ENCODE measurements around the gene EDC3.

The EDC3 gene

DNA sequence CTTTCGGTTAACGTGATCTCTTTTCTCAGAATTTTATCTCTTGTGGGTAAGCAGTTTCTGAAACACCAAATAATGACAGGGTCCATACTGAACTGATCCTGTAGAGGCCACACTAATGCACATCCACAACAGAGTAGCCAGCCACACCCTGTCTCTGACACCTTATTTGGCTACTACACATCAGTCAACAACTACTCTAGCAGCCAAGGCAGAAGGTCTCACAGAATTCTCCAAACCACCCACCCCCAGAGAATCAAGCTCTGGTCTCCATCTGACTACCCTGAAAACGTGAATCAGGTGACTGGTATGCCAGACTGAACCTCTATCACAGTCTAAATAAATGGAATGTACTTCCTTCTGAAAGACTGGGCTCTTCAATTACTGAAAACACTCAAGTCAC, 38.0 kb downstream of the EDC3 start:
- in situ Hi-C loops (cut with HindIII; ENCODE audit: low pct_ligation_motif_present, low pct_unique_long_range_greater_than_20kb, low sequenced_read_pairs), result no loop called here
- DNase-seq, result no peak

GRCh38 chr15:74656935-74657535, 38.8 kb downstream of the EDC3 start:
- no peak for DNase-seq
- in situ Hi-C loops (cut with HindIII; ENCODE audit: low pct_ligation_motif_present, low pct_unique_long_range_greater_than_20kb, low sequenced_read_pairs), result no loop called here

DNA sequence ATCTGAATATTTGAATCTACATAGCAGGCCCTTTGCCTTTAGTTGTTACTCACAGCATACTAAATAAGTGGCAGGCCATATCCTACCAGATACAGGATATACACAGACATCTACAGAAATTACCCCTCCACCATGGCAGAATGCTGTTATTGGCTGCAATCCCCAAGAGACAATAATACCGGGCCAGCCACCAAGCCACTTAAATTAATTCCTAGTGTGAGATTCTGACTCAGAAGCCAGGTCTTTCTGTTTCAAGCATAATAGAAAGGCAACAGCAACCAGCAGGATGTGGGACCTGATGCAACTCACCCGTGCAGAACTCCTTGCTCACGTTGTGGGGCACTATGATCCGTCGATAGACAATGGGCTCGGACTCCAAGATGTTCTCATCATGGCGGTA, 40.4 kb downstream of the EDC3 start:
- in situ Hi-C loops (cut with HindIII; ENCODE audit: low pct_ligation_motif_present, low pct_unique_long_range_greater_than_20kb, low sequenced_read_pairs), result no loop called here
- no peak for DNase-seq

GRCh38 chr15:74653426-74654102, 42.3 kb downstream of the EDC3 start:
- in situ Hi-C loops (cut with HindIII; ENCODE audit: low pct_ligation_motif_present, low pct_unique_long_range_greater_than_20kb, low sequenced_read_pairs), result no loop called here
- DNase-seq, result peak; percentile 26

DNA sequence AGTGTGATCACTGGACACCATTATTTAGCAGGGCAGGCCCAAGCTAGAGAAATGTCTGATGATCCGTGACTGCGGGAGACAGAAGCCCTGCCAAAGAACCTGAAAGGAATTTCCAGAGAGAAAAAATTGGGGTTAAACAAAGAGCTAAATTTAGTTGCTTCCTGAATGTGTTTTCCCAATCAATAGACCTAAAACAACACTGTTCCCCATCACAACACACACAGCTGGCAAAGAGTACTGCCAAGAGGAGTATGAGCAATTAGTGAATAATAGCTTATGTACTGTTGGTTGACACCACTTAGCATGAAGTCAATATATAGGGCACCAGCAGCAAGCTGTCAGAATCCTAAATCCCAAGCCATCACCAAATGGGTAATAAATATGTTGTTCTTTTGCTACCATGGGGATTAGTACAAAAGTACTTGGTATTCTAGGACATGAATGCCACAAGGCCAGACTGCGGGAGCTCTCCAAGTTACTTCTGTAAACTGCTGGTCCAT, 44.5 kb downstream of the EDC3 start:
- in situ Hi-C loops (cut with HindIII; ENCODE audit: low pct_ligation_motif_present, low pct_unique_long_range_greater_than_20kb, low sequenced_read_pairs), result no loop called here
- DNase-seq, result no peak

DNA sequence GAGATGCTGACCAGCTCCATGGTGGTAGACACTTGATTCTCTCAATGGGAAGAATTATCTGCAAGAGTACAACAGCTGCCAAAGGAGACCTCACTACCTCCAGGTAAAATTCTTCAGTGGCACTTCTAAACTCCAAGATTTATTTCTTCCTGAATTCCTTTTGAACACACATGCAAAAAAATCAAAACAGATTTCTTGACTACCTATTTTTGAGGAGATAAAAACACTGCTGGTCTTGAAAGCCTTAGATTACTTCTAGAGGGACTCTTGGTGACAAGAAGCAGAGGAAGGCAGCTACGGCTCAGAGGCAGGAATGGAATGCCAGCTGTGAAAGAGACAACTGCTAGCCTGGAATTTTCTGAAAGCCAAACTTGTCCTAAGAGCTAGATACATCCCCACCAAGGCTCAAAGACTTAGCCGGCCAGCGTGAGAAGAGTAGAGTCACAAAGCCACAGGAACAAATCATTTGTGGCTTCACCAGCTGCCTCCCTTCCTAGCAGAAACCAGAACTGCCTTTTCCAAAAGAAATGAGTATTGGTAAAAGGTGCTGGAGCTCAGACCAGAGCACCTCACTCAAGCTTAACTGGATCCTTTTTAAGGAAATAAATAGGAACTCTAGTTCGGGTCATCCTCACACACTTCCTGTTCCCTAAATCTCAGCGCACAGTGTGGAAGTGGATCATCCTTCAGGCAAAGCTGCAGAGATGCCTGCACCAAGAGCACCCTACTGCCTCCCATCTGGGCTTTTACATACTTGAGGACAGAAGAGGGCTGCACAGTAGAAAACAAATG, 47.6 kb downstream of the EDC3 start:
- in situ Hi-C loops (cut with HindIII; ENCODE audit: low pct_ligation_motif_present, low pct_unique_long_range_greater_than_20kb, low sequenced_read_pairs), result loop anchor here (25.0 kb wide), 1 partner anchor 114 kb away; no protein-coding TSS in a partner anchor

GRCh38 chr15:74646480-74646879, 49.3 kb downstream of the EDC3 start:
- in situ Hi-C loops (cut with HindIII; ENCODE audit: low pct_ligation_motif_present, low pct_unique_long_range_greater_than_20kb, low sequenced_read_pairs), result loop anchor here (25.0 kb wide), 1 partner anchor 116 kb away; no protein-coding TSS in a partner anchor
- no peak for DNase-seq

More for the DNA sequence above, 47.6 kb downstream of the EDC3 start:
- no peak for DNase-seq

DNA sequence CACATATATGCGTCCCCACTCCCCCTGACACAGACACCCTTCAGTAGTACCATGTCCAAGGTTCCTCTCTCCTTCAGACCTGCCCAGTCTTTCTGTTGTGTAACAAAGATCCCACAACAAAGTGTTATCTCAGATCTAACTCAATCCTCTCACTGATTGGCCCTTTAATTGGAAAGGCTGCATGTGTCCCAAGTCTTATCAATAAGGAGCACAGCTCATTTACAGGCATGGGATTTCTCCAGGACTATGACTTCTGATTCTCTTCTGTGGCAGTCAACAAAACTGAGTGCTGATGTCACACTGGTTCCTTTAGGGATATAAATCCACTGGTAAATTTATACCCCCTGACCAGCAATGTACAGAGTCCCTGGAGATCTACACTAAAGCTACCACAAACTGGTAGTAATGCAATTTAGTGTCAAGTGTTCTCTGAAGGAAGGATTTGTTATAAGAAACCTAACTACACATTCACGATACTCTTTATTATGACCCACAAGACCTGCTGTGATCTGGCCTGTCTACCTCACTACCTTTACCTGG, 52.1 kb downstream of the EDC3 start:
- in situ Hi-C loops (cut with HindIII; ENCODE audit: low pct_ligation_motif_present, low pct_unique_long_range_greater_than_20kb, low sequenced_read_pairs), result loop anchor here (25.0 kb wide), 1 partner anchor 119 kb away; no protein-coding TSS in a partner anchor

GRCh38 chr15:74642734-74643664, 52.8 kb downstream of the EDC3 start:
- DNase-seq, result no peak
- in situ Hi-C loops (cut with HindIII; ENCODE audit: low pct_ligation_motif_present, low pct_unique_long_range_greater_than_20kb, low sequenced_read_pairs), result loop anchor here (25.0 kb wide), 1 partner anchor 119 kb away; no protein-coding TSS in a partner anchor

More for the DNA sequence above, 52.1 kb downstream of the EDC3 start:
- no peak for DNase-seq

DNA sequence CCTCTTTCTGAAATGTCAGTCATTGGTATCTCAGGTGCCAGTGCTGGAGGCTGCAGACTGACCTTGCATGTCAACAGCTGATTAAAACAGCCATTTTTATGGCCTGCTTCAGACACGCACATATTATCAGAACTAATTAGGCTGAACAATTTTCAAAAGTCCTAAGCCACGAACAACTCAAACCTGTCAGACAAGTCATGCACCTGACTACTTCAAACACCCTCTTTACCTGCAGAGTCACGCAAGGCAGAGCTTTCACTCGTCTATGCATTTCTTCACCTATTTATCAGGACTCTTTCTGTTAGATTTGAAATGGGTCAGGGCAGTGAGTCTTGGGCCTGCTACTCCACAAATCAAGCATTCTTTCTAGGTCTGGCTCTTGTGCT, 53.5 kb downstream of the EDC3 start:
- in situ Hi-C loops (cut with HindIII; ENCODE audit: low pct_ligation_motif_present, low pct_unique_long_range_greater_than_20kb, low sequenced_read_pairs), result loop anchor here (25.0 kb wide), 1 partner anchor 120 kb away; no protein-coding TSS in a partner anchor
- DNase-seq, result no peak

GRCh38 chr15:74641151-74641550, 54.7 kb downstream of the EDC3 start:
- DNase-seq, result no peak
- in situ Hi-C loops (cut with HindIII; ENCODE audit: low pct_ligation_motif_present, low pct_unique_long_range_greater_than_20kb, low sequenced_read_pairs), result loop anchor here (25.0 kb wide), 1 partner anchor 121 kb away; no protein-coding TSS in a partner anchor

- in situ Hi-C loops (cut with HindIII; ENCODE audit: low pct_ligation_motif_present, low pct_unique_long_range_greater_than_20kb, low sequenced_read_pairs), result loop anchor here (25.0 kb wide), 1 partner anchor 125 kb away; no protein-coding TSS in a partner anchor
- DNase-seq, result no peak
Measured at GRCh38 chr15:74636984-74637383, 58.8 kb downstream of the EDC3 start.

GRCh38 chr15:74635228-74635627, 60.6 kb downstream of the EDC3 start:
- in situ Hi-C loops (cut with HindIII; ENCODE audit: low pct_ligation_motif_present, low pct_unique_long_range_greater_than_20kb, low sequenced_read_pairs), result loop anchor here (25.0 kb wide), 1 partner anchor 127 kb away; no protein-coding TSS in a partner anchor
- DNase-seq, result peak; percentile 56

GRCh38 chr15:74633781-74634180, 62.0 kb downstream of the EDC3 start:
- in situ Hi-C loops (cut with HindIII; ENCODE audit: low pct_ligation_motif_present, low pct_unique_long_range_greater_than_20kb, low sequenced_read_pairs), result loop anchor here (25.0 kb wide), 1 partner anchor 129 kb away; no protein-coding TSS in a partner anchor
- no peak for DNase-seq

DNA sequence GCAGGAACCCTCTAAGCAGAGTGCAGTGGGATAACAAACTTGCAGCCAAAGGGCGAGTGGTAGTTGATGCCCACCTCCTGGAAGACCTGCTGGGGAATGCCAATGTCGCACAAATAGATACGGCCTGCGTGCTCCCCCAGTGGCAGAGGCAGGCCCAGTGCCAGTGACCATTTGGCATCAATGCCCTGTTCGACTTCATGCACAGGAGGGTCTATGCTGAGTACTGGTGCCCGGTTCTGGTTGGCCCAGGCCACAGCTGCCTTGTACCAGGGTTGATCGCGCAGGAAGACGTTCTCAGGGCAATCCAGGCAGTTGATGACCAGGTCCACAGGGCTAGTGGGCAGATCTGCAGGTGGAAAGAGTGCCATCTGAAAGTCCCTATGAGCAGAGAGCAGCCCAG, 63.2 kb downstream of the EDC3 start:
- in situ Hi-C loops (cut with HindIII; ENCODE audit: low pct_ligation_motif_present, low pct_unique_long_range_greater_than_20kb, low sequenced_read_pairs), result loop anchor here (25.0 kb wide), 1 partner anchor 130 kb away; no protein-coding TSS in a partner anchor
- no peak for DNase-seq

DNA sequence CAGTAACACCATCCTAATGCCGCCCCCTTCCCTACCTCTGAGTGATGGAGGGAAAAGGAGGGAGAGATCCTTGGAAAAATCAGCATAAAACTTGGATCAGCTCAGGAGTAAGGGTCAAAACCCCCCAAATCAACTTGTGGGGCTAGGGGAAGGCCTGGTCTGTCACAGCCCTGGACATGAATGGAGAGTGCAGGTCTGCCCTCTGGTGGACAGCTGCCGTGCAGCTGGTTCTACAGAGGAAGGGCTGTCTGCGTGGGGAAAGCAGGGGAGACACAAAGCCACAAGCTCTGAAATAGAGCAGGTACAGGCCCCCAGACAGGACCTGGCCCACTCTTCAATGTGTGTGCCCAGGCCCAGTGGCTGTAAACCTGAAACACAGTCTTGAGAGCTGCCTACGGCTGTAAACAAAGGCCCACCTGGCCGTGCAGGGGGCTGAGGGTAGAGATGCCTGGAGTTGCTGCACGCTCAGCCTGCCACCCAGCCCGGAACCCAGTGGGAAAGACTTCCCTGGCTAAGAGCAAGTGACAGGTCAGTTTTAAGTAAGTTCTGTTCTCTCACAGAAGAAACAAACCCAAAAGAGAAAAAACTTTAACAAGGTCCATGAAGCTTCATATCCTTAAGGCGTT, 63.8 kb downstream of the EDC3 start:
- DNase-seq, result peak; percentile 39
- in situ Hi-C loops (cut with HindIII; ENCODE audit: low pct_ligation_motif_present, low pct_unique_long_range_greater_than_20kb, low sequenced_read_pairs), result loop anchor here (25.0 kb wide), 1 partner anchor 130 kb away; no protein-coding TSS in a partner anchor

GRCh38 chr15:74631408-74631807, 64.4 kb downstream of the EDC3 start:
- in situ Hi-C loops (cut with HindIII; ENCODE audit: low pct_ligation_motif_present, low pct_unique_long_range_greater_than_20kb, low sequenced_read_pairs), result loop anchor here (25.0 kb wide), 1 partner anchor 131 kb away; no protein-coding TSS in a partner anchor
- DNase-seq, result no peak

All from ACHN (cell line).